ENCODE results near the gene DNAI2.

GRCh38 chr17:74343121-74343520, 69.1 kb downstream of the DNAI2 start:
- TF ChIP-seq POLR2A (IDR thresholded peaks at IDR 0.05; ENCODE audit: low read depth, low read length) (no peak), POLR2AphosphoS5 (IDR thresholded peaks at IDR 0.05; ENCODE audit: low read depth, low read length) (no peak), TAF1 (IDR thresholded peaks at IDR 0.05; ENCODE audit: low read depth, low read length) (no peak), SPI1 (IDR thresholded peaks at IDR 0.05; ENCODE audit: low read depth, low read length) (no peak), PAX5 (IDR thresholded peaks at IDR 0.05; ENCODE audit: insufficient read depth, low read length, severe bottlenecking) (no peak), POU2F2 (IDR thresholded peaks at IDR 0.05; ENCODE audit: low read depth, low read length) (no peak)
